B cell (primary cell): Measurements from ENCODE around the gene TCF12.

ENCODE experiments used
- EZH2 ChIP-seq: IDR thresholded peaks from 2 replicates; pipeline ENCODE4 v1.6.1; 2012; ENCODE audit warnings: borderline replicate concordance, low read depth, mild to moderate bottlenecking, moderate library complexity, low read length; ENCODE audit not compliant: insufficient read depth, poor library complexity, severe bottlenecking
- TF ChIP-seq, protein P1 (sequence below): fragments of 200-600 bp; IDR thresholded peaks from one replicate; pipeline ENCODE4 v1.8.0; 2022; ENCODE audit warnings: antibody characterized with exemption, mild to moderate bottlenecking

DNA sequence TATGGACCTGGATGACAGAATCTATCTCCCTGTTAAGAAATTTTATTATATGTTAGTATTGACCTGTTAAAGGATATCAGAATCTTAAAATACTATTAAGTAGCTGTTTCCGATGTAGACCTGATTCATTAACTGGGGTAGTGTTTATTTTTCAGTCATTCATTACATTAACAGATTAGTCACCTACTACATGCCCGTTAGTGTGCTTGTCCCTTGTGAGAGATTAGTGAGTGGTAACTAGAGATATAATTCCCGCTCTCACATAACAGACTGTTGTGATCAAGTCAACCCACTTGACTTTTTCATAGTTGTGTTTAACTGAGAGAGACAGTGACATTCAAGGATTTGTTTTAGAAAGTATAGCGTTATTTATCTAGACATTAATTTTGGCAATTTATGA, 166.8 kb downstream of the TCF12 start:
- TF ChIP-seq, protein P1, sequence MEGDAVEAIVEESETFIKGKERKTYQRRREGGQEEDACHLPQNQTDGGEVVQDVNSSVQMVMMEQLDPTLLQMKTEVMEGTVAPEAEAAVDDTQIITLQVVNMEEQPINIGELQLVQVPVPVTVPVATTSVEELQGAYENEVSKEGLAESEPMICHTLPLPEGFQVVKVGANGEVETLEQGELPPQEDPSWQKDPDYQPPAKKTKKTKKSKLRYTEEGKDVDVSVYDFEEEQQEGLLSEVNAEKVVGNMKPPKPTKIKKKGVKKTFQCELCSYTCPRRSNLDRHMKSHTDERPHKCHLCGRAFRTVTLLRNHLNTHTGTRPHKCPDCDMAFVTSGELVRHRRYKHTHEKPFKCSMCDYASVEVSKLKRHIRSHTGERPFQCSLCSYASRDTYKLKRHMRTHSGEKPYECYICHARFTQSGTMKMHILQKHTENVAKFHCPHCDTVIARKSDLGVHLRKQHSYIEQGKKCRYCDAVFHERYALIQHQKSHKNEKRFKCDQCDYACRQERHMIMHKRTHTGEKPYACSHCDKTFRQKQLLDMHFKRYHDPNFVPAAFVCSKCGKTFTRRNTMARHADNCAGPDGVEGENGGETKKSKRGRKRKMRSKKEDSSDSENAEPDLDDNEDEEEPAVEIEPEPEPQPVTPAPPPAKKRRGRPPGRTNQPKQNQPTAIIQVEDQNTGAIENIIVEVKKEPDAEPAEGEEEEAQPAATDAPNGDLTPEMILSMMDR, result no peak
- no peak for TF ChIP-seq EZH2
